PC-9 (cell line): ENCODE measurements around the gene KIAA1217.

Source experiments
- EZH2 ChIP-seq: fragments of 200-600 bp; sonication (generic); IDR thresholded peaks from 2 replicates; pipeline ENCODE4 v1.8.0; 2017; ENCODE audit warnings: antibody characterized with exemption, low read depth
- TF ChIP-seq, protein P1 (sequence below): fragments of 200-600 bp; sonication (generic); conservative IDR thresholded peaks from 2 replicates; pipeline ENCODE4 v1.6.1; 2017; ENCODE audit warnings: mixed run types, antibody characterized with exemption, mild to moderate bottlenecking, moderate library complexity

DNA sequence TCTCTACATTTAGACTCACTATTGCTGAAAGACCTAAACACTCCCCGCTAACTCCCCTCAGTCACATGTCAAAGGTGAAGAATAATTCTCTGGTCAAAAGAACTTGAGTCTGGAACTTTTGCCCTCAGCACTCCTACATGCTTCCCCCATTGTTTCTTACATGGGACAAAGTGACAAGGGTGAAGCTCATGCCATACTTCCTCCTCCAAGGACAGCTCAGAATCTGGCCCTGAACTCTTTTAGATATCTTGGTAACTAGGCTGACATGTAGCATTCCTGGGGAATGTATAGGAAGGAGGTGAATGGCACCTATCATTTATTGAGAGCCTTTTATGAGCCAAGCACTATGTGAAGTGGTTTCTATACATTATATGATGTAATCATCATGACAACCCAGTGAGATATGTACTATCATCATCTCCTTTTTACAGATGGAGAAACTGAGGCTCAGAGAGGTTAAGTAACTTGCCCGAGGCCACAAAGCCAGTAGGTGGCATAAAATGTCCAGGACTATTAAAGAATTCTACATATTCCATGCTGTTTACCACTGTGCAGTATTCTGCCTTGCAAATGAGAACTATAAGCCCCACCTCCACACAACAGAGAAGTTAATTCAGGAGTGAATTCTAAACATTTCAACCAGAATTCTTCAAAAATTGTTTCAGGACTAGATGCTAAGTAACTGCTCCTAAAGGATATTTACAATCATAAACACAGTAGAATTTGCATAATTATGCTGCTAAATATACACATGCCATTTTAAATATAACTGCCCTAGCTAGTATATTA, 268.2 kb downstream of the KIAA1217 start:
- TF ChIP-seq, protein P1, sequence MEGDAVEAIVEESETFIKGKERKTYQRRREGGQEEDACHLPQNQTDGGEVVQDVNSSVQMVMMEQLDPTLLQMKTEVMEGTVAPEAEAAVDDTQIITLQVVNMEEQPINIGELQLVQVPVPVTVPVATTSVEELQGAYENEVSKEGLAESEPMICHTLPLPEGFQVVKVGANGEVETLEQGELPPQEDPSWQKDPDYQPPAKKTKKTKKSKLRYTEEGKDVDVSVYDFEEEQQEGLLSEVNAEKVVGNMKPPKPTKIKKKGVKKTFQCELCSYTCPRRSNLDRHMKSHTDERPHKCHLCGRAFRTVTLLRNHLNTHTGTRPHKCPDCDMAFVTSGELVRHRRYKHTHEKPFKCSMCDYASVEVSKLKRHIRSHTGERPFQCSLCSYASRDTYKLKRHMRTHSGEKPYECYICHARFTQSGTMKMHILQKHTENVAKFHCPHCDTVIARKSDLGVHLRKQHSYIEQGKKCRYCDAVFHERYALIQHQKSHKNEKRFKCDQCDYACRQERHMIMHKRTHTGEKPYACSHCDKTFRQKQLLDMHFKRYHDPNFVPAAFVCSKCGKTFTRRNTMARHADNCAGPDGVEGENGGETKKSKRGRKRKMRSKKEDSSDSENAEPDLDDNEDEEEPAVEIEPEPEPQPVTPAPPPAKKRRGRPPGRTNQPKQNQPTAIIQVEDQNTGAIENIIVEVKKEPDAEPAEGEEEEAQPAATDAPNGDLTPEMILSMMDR, result no peak
- no peak for TF ChIP-seq EZH2
